Astrocyte of the cerebellum (primary cell): ENCODE results near the gene VPS26C.

Experiments used
- DNase-seq: peaks from one replicate; pipeline ENCODE4 v3.0.0-alpha.2; 2011; ENCODE audit warnings: low read depth
- H3K4me3 ChIP-seq: 2 replicates; pipeline ENCODE4 v1.5.1; 2011; ENCODE audit warnings: mild to moderate bottlenecking, low read depth, low read length, moderate library complexity
- CTCF ChIP-seq: IDR thresholded peaks from 2 replicates; pipeline ENCODE4 v1.5.1; 2012; ENCODE audit warnings: low read length, low read depth, moderate library complexity, mild to moderate bottlenecking; ENCODE audit errors: missing control alignments
- in situ Hi-C: cut with HindIII; loops from 2 replicates; pipeline ENCODE4 v1.10.0; 2017; ENCODE audit warnings: low sequenced_read_pairs

The VPS26C gene

GRCh38 chr21:37240978-37241377, 26.2 kb downstream of the VPS26C start:
- in situ Hi-C loops, result no loop called here
- no peak overlapping the region for H3K4me3 ChIP-seq
- DNase-seq, result no peak
- TF ChIP-seq CTCF, result no peak

DNA sequence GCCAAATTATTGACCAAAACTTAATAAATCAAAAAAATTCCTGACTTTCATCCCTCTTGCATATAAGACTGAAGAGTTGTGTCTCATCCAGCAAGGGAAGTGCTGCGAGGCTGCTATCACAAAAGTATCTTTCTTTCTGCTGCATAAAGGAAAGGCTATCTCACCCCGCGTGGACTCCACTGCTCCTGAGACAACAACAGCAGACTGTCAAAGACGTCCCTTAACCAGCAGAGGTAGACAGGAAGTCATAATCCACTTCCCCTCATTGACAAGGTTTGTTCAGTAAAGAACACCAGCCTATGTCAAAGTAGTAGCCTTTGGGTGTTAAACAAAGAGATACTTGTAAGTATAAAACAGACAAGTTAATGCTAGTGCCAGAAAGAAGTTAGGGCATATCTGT, 29.4 kb downstream of the VPS26C start:
- DNase-seq, result no peak
- H3K4me3 ChIP-seq, result no peak overlapping the region
- in situ Hi-C loops, result no loop called here
- TF ChIP-seq CTCF, result no peak

DNA sequence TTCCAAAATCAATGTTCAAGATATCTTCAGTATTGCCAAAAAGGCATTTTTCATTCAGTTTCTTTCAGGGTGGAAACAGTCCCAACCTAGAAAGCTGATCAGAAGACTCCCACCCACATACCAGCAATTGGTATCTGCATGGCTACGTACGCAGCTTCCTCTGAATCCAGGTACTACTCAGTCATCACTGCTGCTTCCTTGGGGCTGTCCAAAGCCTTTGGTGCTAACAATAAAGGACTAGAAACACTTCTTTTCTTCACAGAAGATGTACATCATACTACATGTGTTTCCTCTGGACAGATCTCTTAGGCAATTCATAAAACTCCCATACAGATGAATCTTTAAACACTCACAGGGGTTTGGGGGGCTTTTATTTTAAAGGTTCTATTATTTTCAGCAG, 29.8 kb downstream of the VPS26C start:
- DNase-seq, result no peak
- no peak for TF ChIP-seq CTCF

DNA sequence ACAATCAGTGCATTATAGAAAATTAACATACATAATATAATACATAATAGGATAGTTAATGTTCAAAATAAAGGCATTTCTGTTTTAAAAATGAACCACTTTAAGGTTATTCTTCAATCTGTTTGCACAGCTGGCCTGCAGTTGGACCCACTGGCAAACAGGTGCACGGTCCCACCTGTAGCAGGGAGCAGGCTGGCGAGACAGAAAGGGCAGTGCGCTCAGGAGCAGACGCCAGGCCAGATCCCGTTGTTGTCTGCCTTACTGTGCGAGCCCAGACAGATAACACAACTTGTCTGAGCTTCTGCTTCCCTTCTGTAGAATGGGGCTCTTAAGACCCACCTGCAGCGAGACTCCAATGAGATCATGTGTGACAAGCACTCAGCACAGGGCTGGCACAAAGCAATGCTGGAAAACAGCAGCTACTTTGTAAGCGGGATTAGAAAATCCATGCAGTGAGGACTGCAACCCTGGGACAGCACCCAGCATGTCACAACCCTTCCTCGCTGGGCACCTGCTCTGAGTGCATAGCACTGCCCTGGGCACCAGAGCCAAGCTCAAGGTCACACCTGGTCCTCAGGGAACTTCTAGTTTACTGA, 33.5 kb downstream of the VPS26C start:
- in situ Hi-C loops, result no loop called here
- H3K4me3 ChIP-seq, result no peak overlapping the region
- DNase-seq, result no peak

More for the DNA sequence above, 29.8 kb downstream of the VPS26C start:
- no peak overlapping the region for H3K4me3 ChIP-seq
- in situ Hi-C loops, result no loop called here

DNA sequence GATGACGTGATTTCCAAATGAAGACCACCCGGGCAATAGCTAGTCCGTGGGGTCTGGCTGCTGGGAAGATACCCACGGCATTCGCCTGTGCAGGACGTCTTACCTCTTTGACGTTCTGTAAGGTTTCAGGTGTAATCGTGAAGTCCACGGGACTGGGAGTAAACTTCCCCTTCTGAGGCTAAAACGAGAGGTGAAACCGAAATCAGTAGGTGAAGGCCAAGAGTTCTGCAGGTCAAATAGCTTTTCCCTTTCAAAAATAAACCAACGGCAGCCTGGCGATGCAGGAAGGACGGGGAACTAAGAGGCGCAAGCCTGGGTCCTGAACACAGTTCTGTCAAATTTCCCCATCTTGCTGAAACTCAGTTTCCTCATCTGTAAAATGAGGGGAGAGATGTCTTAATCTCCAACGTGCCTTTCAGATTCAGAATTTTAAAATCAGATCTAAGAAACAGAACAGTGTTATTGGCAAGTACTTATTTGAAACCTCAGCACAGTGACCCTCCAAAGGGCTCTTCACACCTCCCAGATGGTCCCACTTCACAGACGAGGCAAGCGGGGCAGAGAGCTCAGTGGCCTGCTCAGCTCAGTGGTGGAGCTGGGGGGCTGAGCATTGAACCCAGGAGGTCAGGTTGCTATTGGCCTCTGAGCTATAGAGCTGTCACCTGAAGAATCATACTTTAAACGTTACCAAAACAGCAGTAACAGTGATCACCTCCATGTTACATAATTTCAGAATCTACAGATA, 34.7 kb downstream of the VPS26C start:
- no peak for DNase-seq
- TF ChIP-seq CTCF, result no peak
- no peak overlapping the region for H3K4me3 ChIP-seq
- in situ Hi-C loops, result no loop called here

More for the DNA sequence above, 33.5 kb downstream of the VPS26C start:
- no peak for TF ChIP-seq CTCF

GRCh38 chr21:37231671-37232070, 35.5 kb downstream of the VPS26C start:
- H3K4me3 ChIP-seq, result no peak overlapping the region
- in situ Hi-C loops, result no loop called here
- TF ChIP-seq CTCF, result no peak
- DNase-seq, result no peak
